ENCODE data around the gene POLD1.

GRCh38 chr19:50460161-50460765, 76.1 kb downstream of the POLD1 start:
- TF ChIP-seq CTCF (IDR thresholded peaks at IDR 0.05) = no peak
- no peak for TF ChIP-seq POLR2A (IDR thresholded peaks at IDR 0.05)
